Tibial nerve (tissue), 4 donors: ENCODE data around the gene STK16. TPM values are rescaled to one million over a fixed set of nuclear protein-coding genes. Genes with fewer than 3 reads are reported as not detected.
A peak's percentile ranks its signal among the peaks of the same experiment; 100 is the strongest.

Experiments
- DNase-seq, 2 donors: peaks; one replicate each; pipeline ENCODE4 v3.0.0-alpha.2; 2019; ENCODE audit warnings: low spot score in 2 of 2
- H3K27ac ChIP-seq, 4 donors: fragments of 200-600 bp; sonication (generic) in 3 of 4; one replicate each; pipeline ENCODE4 v1.5.1; 2017 to 2019; ENCODE audit warnings: mild to moderate bottlenecking in 1 of 4
- H3K27me3 ChIP-seq, 2 donors: fragments of 200-600 bp; sonication (generic) in 1 of 2; one replicate each; pipeline versions ENCODE4 v1.5.1 to v1.6.0; 2017 to 2019
- H3K36me3 ChIP-seq, 3 donors: fragments of 200-600 bp; sonication (generic); one replicate each; pipeline ENCODE4 v1.5.1; 2018 to 2019
- H3K4me1 ChIP-seq, 4 donors: fragments of 200-600 bp; sonication (generic) in 3 of 4; one replicate each; pipeline ENCODE4 v1.5.1; 2017 to 2019
- H3K4me3 ChIP-seq, 4 donors: fragments of 200-600 bp; sonication (generic) in 3 of 4; one replicate each; pipeline ENCODE4 v1.5.1; 2017 to 2019; ENCODE audit warnings: mild to moderate bottlenecking in 1 of 4, moderate library complexity in 1 of 4
- H3K9me3 ChIP-seq, 4 donors: fragments of 200-600 bp; sonication (generic) in 3 of 4; one replicate each; pipeline ENCODE4 v1.5.1; 2017 to 2019
- EP300 ChIP-seq, 2 donors: sonication (generic); formaldehyde crosslinking; IDR thresholded peaks; one replicate each; pipeline ENCODE4 v1.6.1; 2017; ENCODE audit warnings: antibody characterized with exemption in 2 of 2, mild to moderate bottlenecking in 1 of 2
- POLR2A ChIP-seq, 2 donors: fragments of 450-650 bp; IDR thresholded peaks; one replicate each; pipeline ENCODE4 v1.6.1; 2017; ENCODE audit warnings: antibody characterized with exemption in 2 of 2, mild to moderate bottlenecking in 2 of 2, moderate library complexity in 2 of 2
- WGBS, 2 donors: methylation state at CpG; one replicate each; pipeline ENCODE4 v1.1.5; 2018; 5-methylcytosine and 5-hydroxymethylcytosine counted together
- total RNA-seq, 4 donors: library from RNA; depleted of rRNA; stranded (reverse); fragments of >200 nt; gene quantifications; one replicate each; pipeline ENCODE4 v1.1.0, GENCODE V29; 2016
- TF ChIP-seq, protein P1 (sequence below), 5 experiments: fragments of 200-600 bp in 3 of 5; fragments of 450-650 bp in 2 of 5; sonication (generic) in 3 of 5; IDR thresholded peaks; one replicate each; pipeline ENCODE4 v1.5.1; 2016 to 2019; ENCODE audit warnings: antibody characterized with exemption in 5 of 5, mild to moderate bottlenecking in 3 of 5, moderate library complexity in 2 of 5

STK16 gene
- total RNA-seq, 4 donors from 2014 or later = 9.6 to 17.7 (median 15.3) TPM

DNA sequence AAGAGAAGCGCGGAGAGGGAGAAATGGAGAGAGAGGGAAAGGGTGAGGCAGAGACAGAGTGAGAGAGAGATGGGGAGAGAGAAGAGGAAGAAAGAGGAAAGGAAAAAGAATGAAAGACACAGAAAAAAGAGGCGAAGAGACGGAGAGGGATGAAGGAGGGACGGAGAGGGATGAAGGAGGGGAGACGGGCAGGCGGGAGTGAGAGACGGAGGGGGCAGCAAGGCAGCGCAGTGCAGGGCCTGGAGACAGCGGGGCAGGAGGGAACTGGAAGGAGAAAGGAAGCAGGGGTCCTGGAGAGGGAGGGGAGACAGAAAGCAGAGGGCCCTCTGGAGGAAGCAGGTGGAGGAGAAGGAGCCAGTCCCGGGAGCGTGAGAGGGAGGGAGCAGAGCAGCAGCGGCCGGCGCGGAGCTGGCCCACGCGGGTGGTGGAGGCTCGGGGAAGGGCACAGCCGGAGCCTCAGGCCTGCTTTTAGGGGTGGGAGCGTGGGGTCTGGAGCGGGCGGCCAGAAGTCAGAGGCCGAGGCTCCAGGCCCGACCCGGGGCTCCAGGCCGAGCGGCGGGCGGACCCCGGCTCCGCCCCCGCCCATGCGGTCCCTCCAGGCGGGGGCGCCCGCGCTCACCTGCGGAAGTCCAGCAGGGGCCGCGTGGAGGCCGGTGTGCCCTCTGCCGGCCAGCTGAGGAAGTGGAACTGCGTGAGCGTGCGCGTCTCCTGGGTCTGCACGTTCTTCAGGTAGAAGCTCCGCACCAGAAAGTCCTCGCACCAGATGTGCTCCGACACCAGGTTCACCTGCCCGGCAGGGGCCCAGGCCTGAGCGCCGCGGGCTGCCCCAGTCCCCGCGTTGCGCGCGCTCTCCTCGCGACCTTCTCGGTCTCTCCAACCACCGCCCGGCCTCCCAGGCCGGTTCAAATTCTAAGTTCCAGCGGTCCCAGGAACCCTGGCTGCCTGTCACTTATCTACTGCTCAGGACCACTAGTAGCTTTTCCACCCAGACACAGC lies 49.4 kb downstream of the STK16 start:
- WGBS, 2 donors = 7 to 8% methylated on average over 33 to 41 of the region's 67 CpGs
- Histone ChIP-seq H3K4me1 (peaks cover 0 to 38% (median 10%) of the 10 kb centered on the region in 4 donors), H3K4me3 (peak overlapping the region; percentile 41 to 70 (median 52)), H3K9me3 (no peaks in the 10 kb centered on the region), H3K27ac (peak overlapping the region; percentile 86 to 100 (median 90)), H3K27me3 (peaks cover 0 to 4% of the 10 kb centered on the region in 2 donors), H3K36me3 (no peaks in the 10 kb centered on the region)
- DNase-seq = peak; percentile 75 to 80
- TF ChIP-seq POLR2A (IDR thresholded peaks at IDR 0.05) (peak; percentile 11 to 82), EP300 (IDR thresholded peaks at IDR 0.05) (peak in 1 of 2 donors; percentile 76)
- TF ChIP-seq, protein P1, sequence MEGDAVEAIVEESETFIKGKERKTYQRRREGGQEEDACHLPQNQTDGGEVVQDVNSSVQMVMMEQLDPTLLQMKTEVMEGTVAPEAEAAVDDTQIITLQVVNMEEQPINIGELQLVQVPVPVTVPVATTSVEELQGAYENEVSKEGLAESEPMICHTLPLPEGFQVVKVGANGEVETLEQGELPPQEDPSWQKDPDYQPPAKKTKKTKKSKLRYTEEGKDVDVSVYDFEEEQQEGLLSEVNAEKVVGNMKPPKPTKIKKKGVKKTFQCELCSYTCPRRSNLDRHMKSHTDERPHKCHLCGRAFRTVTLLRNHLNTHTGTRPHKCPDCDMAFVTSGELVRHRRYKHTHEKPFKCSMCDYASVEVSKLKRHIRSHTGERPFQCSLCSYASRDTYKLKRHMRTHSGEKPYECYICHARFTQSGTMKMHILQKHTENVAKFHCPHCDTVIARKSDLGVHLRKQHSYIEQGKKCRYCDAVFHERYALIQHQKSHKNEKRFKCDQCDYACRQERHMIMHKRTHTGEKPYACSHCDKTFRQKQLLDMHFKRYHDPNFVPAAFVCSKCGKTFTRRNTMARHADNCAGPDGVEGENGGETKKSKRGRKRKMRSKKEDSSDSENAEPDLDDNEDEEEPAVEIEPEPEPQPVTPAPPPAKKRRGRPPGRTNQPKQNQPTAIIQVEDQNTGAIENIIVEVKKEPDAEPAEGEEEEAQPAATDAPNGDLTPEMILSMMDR (IDR thresholded peaks at IDR 0.05) = peak; percentile 99 to 100 (median 100)

DNA sequence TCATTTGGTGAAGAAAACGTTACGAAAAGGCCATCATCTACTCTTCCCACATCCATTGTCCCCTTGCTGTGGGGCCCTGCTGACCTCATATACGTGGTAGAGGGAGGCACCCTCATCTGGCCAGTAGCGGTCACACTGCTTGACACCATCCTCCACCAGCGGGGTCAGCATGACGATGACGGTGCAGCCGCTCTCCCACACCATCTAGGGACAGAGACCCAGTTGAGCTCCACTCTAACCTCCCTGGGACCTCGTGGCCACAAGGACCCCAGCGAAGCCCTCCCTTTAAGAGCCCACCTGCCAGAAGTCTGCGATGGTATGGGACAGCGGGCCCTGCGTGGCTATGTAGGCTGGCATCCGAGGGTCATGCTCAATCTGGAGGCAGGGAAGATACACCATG lies 50.9 kb downstream of the STK16 start:
- no peak for DNase-seq
- no peak for TF ChIP-seq EP300 (IDR thresholded peaks at IDR 0.05)
- TF ChIP-seq, protein P1 (IDR thresholded peaks at IDR 0.05) = no peak
- TF ChIP-seq POLR2A (IDR thresholded peaks at IDR 0.05) = no peak
- peaks cover 0 to 10% of the 10 kb centered on the region in 2 donors for H3K27me3 ChIP-seq
- H3K27ac ChIP-seq = no peak overlapping the region
- 80 to 81% methylated on average over 14 of the region's 14 CpGs for WGBS, 2 donors
- no peaks in the 10 kb centered on the region for H3K9me3 ChIP-seq
- no peak overlapping the region for H3K4me3 ChIP-seq
- H3K4me1 ChIP-seq = peaks cover 0 to 25% (median 3%) of the 10 kb centered on the region in 4 donors
- no peaks in the 10 kb centered on the region for H3K36me3 ChIP-seq

DNA sequence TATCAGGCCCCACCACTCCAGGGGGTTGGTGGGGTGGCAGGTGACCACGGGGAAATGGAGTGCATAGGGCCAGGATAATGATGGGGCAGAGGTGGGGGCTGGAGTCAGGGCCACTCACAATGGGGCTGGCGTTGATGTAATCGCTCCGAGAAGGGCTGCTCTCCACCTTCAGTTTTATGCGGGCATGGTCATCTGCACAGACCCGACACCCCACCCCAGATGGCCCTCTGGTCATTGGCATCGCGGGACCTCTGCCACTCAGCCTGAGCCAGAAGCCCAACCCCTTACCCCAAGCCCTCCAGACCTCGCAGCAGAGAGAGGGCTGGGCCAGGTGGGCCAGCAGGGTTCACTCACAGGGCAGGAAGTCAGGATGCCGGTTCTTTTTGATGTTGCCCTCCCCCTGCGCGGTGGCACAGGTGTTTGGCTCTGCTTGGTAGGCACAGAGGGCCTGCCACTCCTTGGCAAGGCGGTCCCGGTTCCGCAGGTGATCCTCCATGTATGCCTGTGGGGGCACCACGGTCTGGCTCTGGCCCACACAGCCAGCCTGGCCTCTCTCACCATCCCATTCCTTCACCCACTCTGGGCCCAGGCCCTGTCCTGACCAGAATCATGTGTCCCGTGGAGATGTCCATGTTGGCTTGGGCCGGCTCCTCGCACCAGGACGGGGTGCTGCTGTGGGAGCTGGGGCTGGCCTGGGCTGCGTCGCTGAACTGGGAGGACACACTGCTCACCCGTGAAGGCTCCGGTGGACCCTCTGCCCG lies 51.5 kb downstream of the STK16 start:
- Histone ChIP-seq H3K36me3 (no peaks in the 10 kb centered on the region), H3K9me3 (no peaks in the 10 kb centered on the region), H3K4me1 (peaks cover 0 to 25% (median 3%) of the 10 kb centered on the region in 4 donors), H3K27me3 (peaks cover 0 to 10% of the 10 kb centered on the region in 2 donors), H3K4me3 (no peak overlapping the region), H3K27ac (no peak overlapping the region)
- 84 to 95% methylated on average over 17 to 24 of the region's 25 CpGs for WGBS, 2 donors
- TF ChIP-seq EP300 (IDR thresholded peaks at IDR 0.05) (no peak), POLR2A (IDR thresholded peaks at IDR 0.05) (no peak)
- TF ChIP-seq, protein P1 (IDR thresholded peaks at IDR 0.05) = no peak
- DNase-seq = no peak

DNA sequence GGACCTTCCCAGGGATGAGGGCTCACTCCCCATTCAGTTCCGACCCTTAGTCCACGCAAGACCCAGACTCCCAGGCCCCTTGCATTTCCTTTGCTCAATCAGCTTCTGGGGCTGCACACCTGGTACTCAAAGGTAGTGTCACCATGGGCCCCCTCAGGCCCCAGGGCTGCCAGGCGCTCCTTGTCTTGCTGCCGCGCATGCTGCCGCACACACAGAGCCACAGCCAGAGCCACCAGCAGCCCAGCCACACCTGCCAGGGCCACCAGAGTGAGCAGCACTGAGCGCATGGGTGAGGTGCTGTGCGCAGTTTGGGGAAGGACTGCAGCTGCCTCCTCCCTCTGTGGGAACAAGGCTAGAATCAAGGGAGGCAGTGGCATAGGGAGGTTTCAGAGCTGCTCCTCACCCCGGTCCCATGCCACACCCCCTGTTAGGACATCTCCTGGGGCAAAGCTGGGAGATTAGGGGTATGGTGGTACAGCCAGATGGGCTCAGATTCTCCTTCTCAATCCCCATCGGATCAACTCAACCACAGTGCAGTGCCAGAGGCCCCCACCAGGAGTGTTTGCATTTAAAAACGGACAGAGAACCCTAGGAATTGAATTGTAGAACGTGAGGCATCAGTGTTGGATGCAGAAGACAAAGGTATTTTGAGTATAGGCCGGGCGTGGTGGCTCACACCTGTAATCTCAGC lies 52.6 kb downstream of the STK16 start:
- no peak for DNase-seq
- Histone ChIP-seq H3K9me3 (no peaks in the 10 kb centered on the region), H3K36me3 (no peaks in the 10 kb centered on the region), H3K27ac (no peak overlapping the region), H3K4me1 (peaks cover 0 to 25% (median 3%) of the 10 kb centered on the region in 4 donors), H3K4me3 (no peak overlapping the region), H3K27me3 (peaks cover 0 to 17% of the 10 kb centered on the region in 2 donors)
- TF ChIP-seq POLR2A (IDR thresholded peaks at IDR 0.05) (no peak), EP300 (IDR thresholded peaks at IDR 0.05) (no peak)
- TF ChIP-seq, protein P1 (IDR thresholded peaks at IDR 0.05) = no peak
- WGBS, 2 donors = 79 to 83% methylated on average over 14 of the region's 14 CpGs
